Right lobe of liver (tissue), 6 donors: ENCODE data around the gene DICER1. TPM values are rescaled to one million over a fixed set of nuclear protein-coding genes. Genes with fewer than 3 reads are reported as not detected.

Source experiments
- ATAC-seq, 4 donors: fragments of 200-7000 bp; cut with Tn5 transposase; one replicate each; pipeline ENCODE4 v1.9.1; 2020; ENCODE audit warnings: mild to moderate bottlenecking in 4 of 4, moderate library complexity in 4 of 4
- DNase-seq, 3 donors: peaks; one replicate each; pipeline ENCODE4 v3.0.0-alpha.2; 2020
- H3K27ac ChIP-seq, 3 donors: fragments of 200-600 bp; one replicate each; pipeline ENCODE4 v1.8.0; 2022
- H3K27me3 ChIP-seq, 2 donors: fragments of 200-600 bp; one replicate each; pipeline ENCODE4 v1.8.0; 2022
- H3K36me3 ChIP-seq, 4 donors: fragments of 200-600 bp; sonication (generic) in 1 of 4; one replicate each; pipeline versions ENCODE4 v1.5.1 to v1.8.0; 2017 to 2022; ENCODE audit warnings: control low read depth in 1 of 4
- H3K4me1 ChIP-seq, 4 donors: fragments of 200-600 bp; sonication (generic) in 1 of 4; one replicate each; pipeline versions ENCODE4 v1.5.1 to v1.8.0; 2017 to 2022; ENCODE audit warnings: control low read depth in 1 of 4
- H3K4me3 ChIP-seq, 3 donors: fragments of 200-600 bp; one replicate each; pipeline ENCODE4 v1.8.0; 2022
- H3K9me3 ChIP-seq, 4 donors: fragments of 200-600 bp; sonication (generic) in 1 of 4; one replicate each; pipeline versions ENCODE4 v1.5.1 to v1.8.0; 2017 to 2022; ENCODE audit warnings: control low read depth in 1 of 4
- POLR2A ChIP-seq: fragments of 450-650 bp; IDR thresholded peaks from one replicate; pipeline ENCODE4 v1.6.1; 2017; ENCODE audit warnings: antibody characterized with exemption, mild to moderate bottlenecking
- WGBS: methylation state at CpG from one replicate; pipeline ENCODE4 v1.1.6; 2018; ENCODE audit warnings: low coverage, low lambda C conversion rate; ENCODE audit not compliant: insufficient coverage; ENCODE audit errors: missing lambda C conversion rate; 5-methylcytosine and 5-hydroxymethylcytosine counted together
- intact Hi-C, 2 donors: fragments of 100-400 bp; cut with DNase I; formaldehyde crosslinking; loops; one replicate each; pipeline versions ENCODE4 v1.11.2 to v1.14.1; 2022
- total RNA-seq, 6 experiments: library from RNA; depleted of rRNA in 2 of 6; stranded (reverse); fragments of >200 nt in 2 of 6; fragmentation: NEBNext Ultra II Directional in 3 of 6; extraction: Animal tissue kit (Norgen Biotek cat#: 25700) in 3 of 6; gene quantifications; one replicate each; pipeline versions ENCODE4 v1.1.0 to v1.2.4, GENCODE V29; 2016 to 2023
- TF ChIP-seq, protein P1 (sequence below), 4 donors: fragments of 200-600 bp in 3 of 4; fragments of 450-650 bp in 1 of 4; IDR thresholded peaks; one replicate each; pipeline versions ENCODE4 v1.5.1 to v1.8.0; 2016 to 2022; ENCODE audit warnings: antibody characterized with exemption in 4 of 4, mild to moderate bottlenecking in 2 of 4
- donor health status: DM: no; HTN: yes; CAD: no.
- donor health status: DM: no; HTN: no; CAD: no.
- donor health status: DM: no; HTN: no; CAD: no.
- donor health status: DM: no; HTN: yes; CAD: no.
- donor health status: DM: no; HTN: yes; CAD: no.

DICER1 gene
- total RNA-seq, 6 experiments from 2014 or later = 27.6 to 47.9 (median 30.3) TPM

DNA sequence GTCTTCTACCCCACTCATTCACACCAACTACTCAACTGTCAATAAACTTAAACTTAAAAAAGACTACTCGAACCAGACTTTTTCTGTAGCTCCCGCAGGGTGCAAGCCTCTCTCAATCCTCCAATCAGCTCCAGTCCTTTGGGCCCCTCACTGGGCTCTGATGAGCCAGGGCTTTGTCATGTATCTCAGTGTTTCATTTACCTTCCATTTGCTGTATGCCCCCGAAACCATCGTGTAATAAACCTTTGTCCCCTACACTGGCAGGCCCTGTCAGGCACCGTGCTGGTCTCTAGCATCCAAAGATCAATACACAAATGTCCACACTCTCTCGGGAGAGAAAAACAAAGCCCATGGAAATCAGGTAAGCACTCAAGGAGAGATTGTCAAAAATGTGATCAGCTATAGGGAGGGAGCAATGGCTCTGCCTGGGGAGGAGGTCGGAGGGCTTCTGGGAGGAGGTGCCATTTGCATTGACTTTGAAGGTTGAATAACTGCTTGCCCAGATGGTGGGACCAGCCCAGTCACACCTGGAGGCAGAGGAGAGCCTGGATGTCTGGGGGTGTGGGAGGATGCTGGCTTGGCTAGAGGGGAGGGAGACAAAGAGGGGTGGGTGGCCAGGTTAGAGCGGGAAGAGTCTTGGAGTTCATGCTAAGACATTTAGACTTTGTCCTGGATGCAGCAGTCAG lies 42.1 kb upstream of the DICER1 start:
- no peak overlapping the region for H3K4me3 ChIP-seq
- no peaks in the 10 kb centered on the region for H3K9me3 ChIP-seq
- TF ChIP-seq POLR2A = no peak
- TF ChIP-seq, protein P1, sequence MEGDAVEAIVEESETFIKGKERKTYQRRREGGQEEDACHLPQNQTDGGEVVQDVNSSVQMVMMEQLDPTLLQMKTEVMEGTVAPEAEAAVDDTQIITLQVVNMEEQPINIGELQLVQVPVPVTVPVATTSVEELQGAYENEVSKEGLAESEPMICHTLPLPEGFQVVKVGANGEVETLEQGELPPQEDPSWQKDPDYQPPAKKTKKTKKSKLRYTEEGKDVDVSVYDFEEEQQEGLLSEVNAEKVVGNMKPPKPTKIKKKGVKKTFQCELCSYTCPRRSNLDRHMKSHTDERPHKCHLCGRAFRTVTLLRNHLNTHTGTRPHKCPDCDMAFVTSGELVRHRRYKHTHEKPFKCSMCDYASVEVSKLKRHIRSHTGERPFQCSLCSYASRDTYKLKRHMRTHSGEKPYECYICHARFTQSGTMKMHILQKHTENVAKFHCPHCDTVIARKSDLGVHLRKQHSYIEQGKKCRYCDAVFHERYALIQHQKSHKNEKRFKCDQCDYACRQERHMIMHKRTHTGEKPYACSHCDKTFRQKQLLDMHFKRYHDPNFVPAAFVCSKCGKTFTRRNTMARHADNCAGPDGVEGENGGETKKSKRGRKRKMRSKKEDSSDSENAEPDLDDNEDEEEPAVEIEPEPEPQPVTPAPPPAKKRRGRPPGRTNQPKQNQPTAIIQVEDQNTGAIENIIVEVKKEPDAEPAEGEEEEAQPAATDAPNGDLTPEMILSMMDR (IDR thresholded peaks at IDR 0.05) = no peak
- ATAC-seq (no peak), DNase-seq (no peak)
- no peaks in the 10 kb centered on the region for H3K27me3 ChIP-seq
- peaks cover 0 to 28% (median 12%) of the 10 kb centered on the region in 4 donors for H3K36me3 ChIP-seq
- H3K4me1 ChIP-seq = peaks cover 0 to 1% (median 0%) of the 10 kb centered on the region in 4 donors
- H3K27ac ChIP-seq = no peak overlapping the region
- WGBS = 53% methylated on average over 7 of the region's 8 CpGs
- intact Hi-C loops = no loop called here

DNA sequence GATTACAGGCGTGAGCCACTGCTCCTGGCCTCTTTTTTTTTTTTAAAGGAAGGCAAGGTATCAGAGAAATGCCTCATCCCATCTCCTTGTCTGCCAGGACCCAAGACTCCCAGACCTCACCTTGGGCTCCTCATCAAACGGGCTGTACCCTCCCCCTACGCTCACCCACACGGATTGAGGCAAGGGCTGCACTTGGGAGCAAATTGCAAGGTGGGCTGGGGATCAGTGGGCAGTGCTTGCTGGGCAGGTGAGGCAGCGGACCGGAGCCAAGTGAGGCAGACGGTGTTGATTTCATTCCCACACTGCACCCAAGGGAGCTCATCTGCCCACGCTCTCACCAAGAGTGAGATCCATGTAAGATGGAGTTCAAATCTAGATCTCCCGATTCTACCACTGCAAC lies 41.0 kb upstream of the DICER1 start:
- DNase-seq (no peak), ATAC-seq (no peak)
- H3K27ac ChIP-seq = no peak overlapping the region
- H3K36me3 ChIP-seq = peaks cover 0 to 24% (median 5%) of the 10 kb centered on the region in 4 donors
- no peaks in the 10 kb centered on the region for H3K27me3 ChIP-seq
- no peaks in the 10 kb centered on the region for H3K9me3 ChIP-seq
- intact Hi-C loops = no loop called here
- no peak overlapping the region for H3K4me3 ChIP-seq
- 93% methylated on average over 3 of the region's 9 CpGs for WGBS
- no peak for TF ChIP-seq POLR2A
- TF ChIP-seq, protein P1 (IDR thresholded peaks at IDR 0.05) = no peak
- no peaks in the 10 kb centered on the region for H3K4me1 ChIP-seq

DNA sequence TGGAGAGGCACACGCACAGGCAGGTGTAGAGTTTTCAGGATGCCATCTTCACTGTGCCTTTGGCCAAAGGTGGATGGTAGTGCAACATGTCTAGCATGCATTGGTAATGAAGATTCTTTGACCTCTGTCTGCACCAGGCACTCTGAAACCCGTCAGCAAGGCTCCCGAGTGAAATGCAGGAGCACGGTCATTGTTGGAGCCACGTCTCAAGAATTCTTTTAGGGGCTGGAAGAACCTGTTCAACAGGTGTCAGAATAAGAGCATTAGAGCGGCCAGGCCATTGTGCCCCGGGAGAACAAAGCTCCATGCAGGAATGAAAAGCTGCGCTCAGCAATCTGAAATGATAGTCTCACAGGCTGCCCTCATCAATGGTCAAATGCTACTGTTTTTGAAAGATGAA lies 40.2 kb upstream of the DICER1 start:
- 89% methylated on average over 1 of the region's 8 CpGs for WGBS
- ATAC-seq = no peak
- Histone ChIP-seq H3K4me3 (no peak overlapping the region), H3K36me3 (peaks cover 0 to 18% (median 2%) of the 10 kb centered on the region in 4 donors), H3K27ac (no peak overlapping the region), H3K27me3 (no peaks in the 10 kb centered on the region), H3K9me3 (no peaks in the 10 kb centered on the region), H3K4me1 (no peaks in the 10 kb centered on the region)
- no peak for DNase-seq
- intact Hi-C loops = no loop called here
- TF ChIP-seq, protein P1 (IDR thresholded peaks at IDR 0.05) = no peak
- no peak for TF ChIP-seq POLR2A

DNA sequence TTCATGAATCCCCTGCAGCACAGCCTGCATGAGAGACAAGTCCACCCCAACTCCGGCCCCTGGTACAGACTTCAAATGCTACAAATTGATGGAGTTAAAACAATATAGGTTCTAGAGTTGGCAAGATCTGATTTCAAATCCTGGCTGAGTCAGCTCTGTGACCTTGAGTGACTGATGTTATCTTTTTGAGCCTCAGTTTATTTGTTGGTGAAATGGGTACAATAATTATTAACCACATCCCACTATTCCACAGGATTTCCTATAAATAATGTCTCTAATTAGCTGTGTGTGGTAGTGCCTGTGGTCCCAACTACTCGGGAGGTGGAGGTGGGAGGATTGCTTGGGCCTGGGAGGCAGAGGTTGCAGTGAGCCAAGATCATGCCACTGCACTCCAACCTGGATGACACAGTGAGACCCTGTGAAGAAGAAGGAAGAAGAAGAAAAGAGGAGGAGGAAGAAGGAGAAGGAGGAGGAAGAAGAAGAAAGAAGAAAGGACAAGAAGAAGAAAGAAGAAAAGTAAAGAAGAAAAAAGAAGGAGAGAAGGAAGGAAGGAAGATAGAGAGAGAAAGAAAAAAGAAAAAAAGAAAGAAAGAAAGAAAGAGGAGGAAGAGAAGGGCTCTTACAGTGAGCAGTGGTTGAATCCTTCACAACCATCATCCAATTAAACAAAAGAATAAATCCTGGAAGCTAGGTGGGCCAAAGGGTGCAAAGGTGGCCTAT lies 39.7 kb upstream of the DICER1 start:
- ATAC-seq (no peak), DNase-seq (no peak)
- Histone ChIP-seq H3K4me3 (no peak overlapping the region), H3K27me3 (no peaks in the 10 kb centered on the region), H3K9me3 (no peaks in the 10 kb centered on the region), H3K4me1 (no peaks in the 10 kb centered on the region), H3K27ac (no peak overlapping the region), H3K36me3 (peaks cover 0 to 17% (median 0%) of the 10 kb centered on the region in 4 donors)
- 89% methylated on average over 2 of the region's 2 CpGs for WGBS
- intact Hi-C loops = no loop called here
- TF ChIP-seq POLR2A = no peak
- TF ChIP-seq, protein P1 (IDR thresholded peaks at IDR 0.05) = no peak
